ENCODE results near the gene NR1H3. TPM values are rescaled to one million over a fixed set of nuclear protein-coding genes. Genes with fewer than 3 reads are reported as not detected.

The NR1H3 gene
- total RNA-seq, 2 donors from 2014 or later = 11.6 to 20.4 TPM

DNA sequence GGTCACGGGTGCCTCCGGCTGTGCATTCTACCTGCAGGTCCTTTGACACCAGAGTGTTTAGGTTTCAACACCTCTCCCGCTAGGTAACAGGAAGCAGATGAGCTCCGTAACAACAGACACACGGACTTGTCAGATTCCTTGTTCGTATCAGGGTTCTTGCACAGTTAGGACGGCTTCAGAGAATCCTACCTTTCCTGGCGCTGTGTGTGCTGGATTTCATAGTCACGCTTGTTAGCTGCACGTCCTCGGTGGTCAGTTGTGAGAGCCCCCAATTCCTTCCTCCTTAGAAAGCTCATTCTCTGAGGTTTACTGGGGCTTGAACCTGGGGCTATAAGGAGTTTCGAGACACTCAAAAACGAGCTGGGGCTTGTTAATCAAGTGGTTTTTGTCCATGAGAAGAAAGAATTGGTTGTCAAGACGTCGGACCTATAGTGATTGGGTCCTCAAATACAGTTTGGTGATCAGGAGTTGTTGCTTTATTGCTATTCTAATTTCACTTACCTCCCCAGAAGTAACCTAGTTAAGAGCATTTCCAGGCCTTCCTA, 42.4 kb upstream of the NR1H3 start:
- Histone ChIP-seq H3K36me3 (peaks cover 12% of the 10 kb centered on the region), H3K9me3 (no peaks in the 10 kb centered on the region), H3K4me3 (peak overlapping the region; percentile 82), H3K4me1 (ENCODE audit: control insufficient read depth in 1 of 2, low read depth in 2 of 2) (peaks cover 17 to 39% of the 10 kb centered on the region in 2 donors), H3K27me3 (replicated peaks; ENCODE audit: insufficient read depth) (no peaks in the 10 kb centered on the region), H3K27ac (peak overlapping the region; percentile 89 to 93)
- ATAC-seq (ENCODE audit: insufficient number of reproducible peaks, low FRiP score, low read depth) (no peak), DNase-seq (ENCODE audit: low spot score) (no peak)
- TF ChIP-seq, protein P1, sequence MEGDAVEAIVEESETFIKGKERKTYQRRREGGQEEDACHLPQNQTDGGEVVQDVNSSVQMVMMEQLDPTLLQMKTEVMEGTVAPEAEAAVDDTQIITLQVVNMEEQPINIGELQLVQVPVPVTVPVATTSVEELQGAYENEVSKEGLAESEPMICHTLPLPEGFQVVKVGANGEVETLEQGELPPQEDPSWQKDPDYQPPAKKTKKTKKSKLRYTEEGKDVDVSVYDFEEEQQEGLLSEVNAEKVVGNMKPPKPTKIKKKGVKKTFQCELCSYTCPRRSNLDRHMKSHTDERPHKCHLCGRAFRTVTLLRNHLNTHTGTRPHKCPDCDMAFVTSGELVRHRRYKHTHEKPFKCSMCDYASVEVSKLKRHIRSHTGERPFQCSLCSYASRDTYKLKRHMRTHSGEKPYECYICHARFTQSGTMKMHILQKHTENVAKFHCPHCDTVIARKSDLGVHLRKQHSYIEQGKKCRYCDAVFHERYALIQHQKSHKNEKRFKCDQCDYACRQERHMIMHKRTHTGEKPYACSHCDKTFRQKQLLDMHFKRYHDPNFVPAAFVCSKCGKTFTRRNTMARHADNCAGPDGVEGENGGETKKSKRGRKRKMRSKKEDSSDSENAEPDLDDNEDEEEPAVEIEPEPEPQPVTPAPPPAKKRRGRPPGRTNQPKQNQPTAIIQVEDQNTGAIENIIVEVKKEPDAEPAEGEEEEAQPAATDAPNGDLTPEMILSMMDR (IDR thresholded peaks at IDR 0.05) = no peak

DNA sequence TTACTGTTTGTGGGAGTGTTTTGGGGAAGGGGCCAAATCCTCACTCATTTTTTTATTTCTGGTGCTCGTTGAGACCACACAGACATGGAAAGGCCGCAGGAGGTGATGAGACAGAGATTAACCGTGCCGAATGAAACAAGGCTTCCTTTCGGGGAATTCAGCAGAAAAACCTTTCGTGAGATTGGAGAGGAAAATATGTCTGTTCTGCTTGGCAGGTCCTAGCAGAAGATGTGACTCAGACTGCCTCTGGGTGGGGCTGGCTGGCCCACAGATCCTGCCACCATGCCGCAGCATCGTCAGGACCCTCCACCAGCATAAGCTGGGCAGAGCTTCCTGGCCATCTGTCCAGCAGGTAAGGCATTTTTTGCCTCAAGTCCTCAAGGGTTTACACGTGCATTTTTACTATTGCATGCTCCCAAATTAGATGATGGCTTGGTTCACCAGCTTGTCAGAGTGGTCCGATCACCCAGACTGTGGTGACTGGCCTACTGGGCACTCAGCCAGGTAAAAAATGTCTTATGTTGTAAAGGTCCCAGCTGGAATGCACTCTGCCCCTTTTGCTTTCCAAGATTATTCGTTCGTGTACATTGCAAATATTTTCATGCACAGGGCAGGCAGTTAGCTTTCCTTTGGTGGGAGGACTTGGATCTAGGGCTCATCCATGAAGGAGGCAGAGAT, 41.5 kb upstream of the NR1H3 start:
- Histone ChIP-seq H3K4me1 (ENCODE audit: control insufficient read depth in 1 of 2, low read depth in 2 of 2) (peaks cover 20 to 44% of the 10 kb centered on the region in 2 donors), H3K9me3 (no peaks in the 10 kb centered on the region), H3K36me3 (peaks cover 17% of the 10 kb centered on the region), H3K27me3 (replicated peaks; ENCODE audit: insufficient read depth) (no peaks in the 10 kb centered on the region), H3K4me3 (peak overlapping the region; percentile 82), H3K27ac (peak overlapping the region; percentile 89 to 93)
- TF ChIP-seq, protein P1 (IDR thresholded peaks at IDR 0.05) = peak; percentile 14
- DNase-seq (ENCODE audit: low spot score) = peak; percentile 55
- no peak for ATAC-seq (ENCODE audit: insufficient number of reproducible peaks, low FRiP score, low read depth)

DNA sequence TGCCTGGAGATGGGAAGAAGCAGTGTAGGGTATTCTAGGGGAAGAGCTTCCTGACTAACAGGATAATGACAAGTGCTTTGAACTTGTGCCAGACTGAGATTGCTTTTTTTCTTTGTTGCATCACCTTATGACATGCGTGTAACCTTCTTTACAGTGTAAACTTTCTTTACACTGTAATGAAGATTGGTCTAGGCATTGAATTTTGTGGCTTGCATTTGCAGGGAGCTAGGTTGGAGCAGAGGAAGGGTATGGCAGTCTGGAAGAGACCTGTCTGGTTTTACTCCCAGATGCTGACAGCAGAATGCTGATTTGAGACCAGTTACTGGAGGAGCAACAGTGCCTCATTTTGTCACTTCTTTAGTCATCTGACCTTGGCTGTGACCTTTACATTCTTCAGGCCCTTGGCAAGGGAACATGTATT, 37.4 kb upstream of the NR1H3 start:
- no peaks in the 10 kb centered on the region for H3K9me3 ChIP-seq
- peaks cover 26% of the 10 kb centered on the region for H3K36me3 ChIP-seq
- no peak for DNase-seq (ENCODE audit: low spot score)
- no peak overlapping the region for H3K4me3 ChIP-seq
- H3K27ac ChIP-seq = no peak overlapping the region
- ATAC-seq (ENCODE audit: insufficient number of reproducible peaks, low FRiP score, low read depth) = no peak
- H3K4me1 ChIP-seq (ENCODE audit: control insufficient read depth in 1 of 2, low read depth in 2 of 2) = peaks cover 20 to 38% of the 10 kb centered on the region in 2 donors
- TF ChIP-seq, protein P1 (IDR thresholded peaks at IDR 0.05) = no peak
- no peaks in the 10 kb centered on the region for H3K27me3 ChIP-seq (replicated peaks; ENCODE audit: insufficient read depth)

DNA sequence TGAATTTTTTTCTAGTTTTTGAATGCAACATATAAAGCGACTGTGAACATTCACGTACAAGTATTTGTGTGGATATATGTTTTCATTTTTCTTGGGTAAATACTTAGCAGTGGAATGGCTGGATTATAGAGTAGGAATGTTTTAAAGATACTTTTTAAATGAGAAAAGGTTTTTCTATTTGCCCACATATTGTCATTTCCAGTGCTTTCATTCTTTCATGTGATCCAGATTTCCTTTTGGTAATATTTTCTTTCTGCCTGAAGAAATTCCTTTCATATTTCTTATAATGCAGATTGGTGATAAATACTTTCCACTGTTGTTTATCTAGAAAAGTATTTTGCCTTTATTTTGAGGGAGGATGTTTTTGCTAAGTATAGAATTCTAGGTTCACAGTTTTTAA, 35.1 kb upstream of the NR1H3 start:
- H3K4me1 ChIP-seq (ENCODE audit: control insufficient read depth in 1 of 2, low read depth in 2 of 2) = peaks cover 7 to 17% of the 10 kb centered on the region in 2 donors
- no peak overlapping the region for H3K4me3 ChIP-seq
- TF ChIP-seq, protein P1 (IDR thresholded peaks at IDR 0.05) = no peak
- ATAC-seq (ENCODE audit: insufficient number of reproducible peaks, low FRiP score, low read depth) (no peak), DNase-seq (ENCODE audit: low spot score) (no peak)
- no peak overlapping the region for H3K27ac ChIP-seq
- peaks cover 28% of the 10 kb centered on the region for H3K36me3 ChIP-seq
- no peaks in the 10 kb centered on the region for H3K9me3 ChIP-seq
- no peaks in the 10 kb centered on the region for H3K27me3 ChIP-seq (replicated peaks; ENCODE audit: insufficient read depth)

DNA sequence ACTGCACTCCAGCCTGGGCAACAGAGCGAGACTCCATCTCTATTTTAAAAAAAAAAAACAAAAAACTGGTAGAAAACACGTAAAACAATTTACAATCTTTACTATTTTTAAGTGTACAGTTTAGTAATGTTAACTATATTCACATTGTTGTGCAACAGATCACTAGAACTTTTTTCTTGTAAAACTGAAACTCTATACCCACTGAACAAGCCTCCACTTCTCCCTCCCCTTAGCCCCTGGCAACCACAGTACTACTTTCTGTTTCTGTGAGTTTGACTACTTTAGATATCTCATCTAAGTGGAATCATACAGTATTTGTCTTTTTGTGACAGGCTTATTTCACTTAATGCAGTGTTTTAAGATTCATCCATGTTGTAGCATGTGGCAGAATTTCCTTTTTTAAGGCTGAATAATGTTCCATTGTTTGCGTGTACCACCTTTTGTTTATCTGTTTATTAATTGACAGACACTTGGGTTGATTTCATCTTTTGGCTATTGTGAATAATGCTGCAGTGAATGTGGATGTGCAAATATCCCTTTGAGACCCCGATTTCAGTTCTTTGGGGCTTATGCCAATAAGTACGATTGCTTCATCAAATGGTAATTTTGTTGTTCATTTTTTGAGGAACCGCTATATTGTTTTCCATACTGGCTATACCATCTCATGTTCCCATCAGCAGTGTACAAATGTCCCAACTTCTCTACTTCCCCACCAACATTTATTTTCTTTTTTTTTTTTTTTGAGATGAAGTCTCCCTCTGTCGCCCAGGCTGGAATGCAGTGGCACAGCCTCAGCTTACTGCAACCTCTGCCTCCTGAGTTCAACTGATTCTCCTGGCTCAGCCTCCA, 32.0 kb upstream of the NR1H3 start:
- Histone ChIP-seq H3K27me3 (replicated peaks; ENCODE audit: insufficient read depth) (no peaks in the 10 kb centered on the region), H3K9me3 (no peaks in the 10 kb centered on the region), H3K4me1 (ENCODE audit: control insufficient read depth in 1 of 2, low read depth in 2 of 2) (peaks cover 0 to 2% of the 10 kb centered on the region in 2 donors), H3K27ac (no peak overlapping the region), H3K4me3 (no peak overlapping the region), H3K36me3 (peaks cover 21% of the 10 kb centered on the region)
- ATAC-seq (ENCODE audit: insufficient number of reproducible peaks, low FRiP score, low read depth) (no peak), DNase-seq (ENCODE audit: low spot score) (no peak)
- TF ChIP-seq, protein P1 (IDR thresholded peaks at IDR 0.05) = no peak

All from thoracic aorta (tissue), 2 donors.